NCI-H2196 treated with DMSO at 0.1 percent for 48 hours (cell line): Measurements from ENCODE around the gene FAM3C.
"Not testable (repeated sequence)": the region's sequence is repeated elsewhere in the genome, so short reads cannot be mapped to it uniquely, and the experiment has no call there.

Experiments used
- DNase-seq: peaks from one replicate; lab custom pipeline; 2025; ENCODE audit not compliant: unreplicated experiment; lab: John Stamatoyannopoulos, UW

The FAM3C gene, protein sequence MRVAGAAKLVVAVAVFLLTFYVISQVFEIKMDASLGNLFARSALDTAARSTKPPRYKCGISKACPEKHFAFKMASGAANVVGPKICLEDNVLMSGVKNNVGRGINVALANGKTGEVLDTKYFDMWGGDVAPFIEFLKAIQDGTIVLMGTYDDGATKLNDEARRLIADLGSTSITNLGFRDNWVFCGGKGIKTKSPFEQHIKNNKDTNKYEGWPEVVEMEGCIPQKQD

DNA sequence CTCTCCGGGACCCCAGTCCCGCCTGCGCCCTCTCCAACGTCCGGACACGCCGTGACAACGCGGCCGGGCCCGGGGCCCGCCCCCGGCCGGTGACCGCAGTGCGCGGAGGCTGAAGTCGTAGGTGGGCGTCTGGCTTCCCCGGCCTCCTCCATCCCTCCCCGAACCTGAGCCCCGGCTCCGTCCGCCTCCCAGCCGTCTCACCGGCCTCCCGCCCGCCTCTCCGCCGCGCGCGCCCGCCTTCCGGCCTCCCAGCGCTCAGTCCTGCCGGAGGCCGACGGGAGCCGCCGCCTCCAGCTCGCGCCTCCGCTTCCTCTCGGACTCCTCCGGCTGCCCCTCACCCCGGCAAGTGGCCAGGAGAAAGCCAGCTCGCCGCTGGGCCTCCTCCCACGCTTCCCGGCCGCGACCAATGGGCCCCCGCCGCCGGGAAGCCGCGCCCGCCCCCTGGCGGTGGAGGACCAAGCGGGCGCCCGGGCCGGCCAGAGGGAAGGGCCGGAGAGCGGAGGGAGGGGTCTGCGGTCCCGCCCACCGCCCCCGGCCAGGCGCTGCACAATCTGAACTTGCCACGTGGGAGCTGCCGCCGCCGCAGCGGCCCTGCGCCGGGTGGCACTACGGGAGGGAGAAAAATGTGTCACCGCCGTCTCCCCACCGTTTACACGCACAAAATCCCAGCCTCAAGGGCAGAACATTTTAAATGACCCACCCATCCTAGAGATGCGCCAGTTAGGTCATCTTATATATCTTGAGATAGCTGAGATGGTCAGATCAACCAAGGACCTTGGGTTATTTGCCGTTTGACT, at the start of gene FAM3C:
TSS of gene FAM3C (minus strand) at position 348 of the 797 bp plus-strand sequence. CDS start 13,339 bp downstream, outside the sequence.
- DNase-seq, result peak; percentile 91

DNA sequence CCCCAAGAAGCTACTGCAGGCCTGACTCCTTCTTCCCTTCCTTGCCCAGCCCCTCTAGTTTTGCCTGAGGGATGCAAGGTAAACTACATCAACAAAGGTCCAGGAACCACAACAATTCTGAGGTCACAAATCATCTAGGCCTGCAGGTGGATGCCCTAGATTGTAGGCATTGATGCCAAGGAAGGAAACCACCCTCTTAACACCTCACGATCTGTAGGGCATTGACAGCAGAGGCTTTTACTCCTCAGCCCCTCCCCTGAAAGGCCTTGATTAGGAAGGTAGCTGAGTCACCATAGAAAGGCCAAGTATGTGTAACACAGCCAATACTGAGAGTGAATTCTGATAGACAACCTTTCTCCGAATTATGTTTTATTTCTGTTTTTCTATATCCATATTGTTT, 46.7 kb upstream of the FAM3C start:
- DNase-seq, result no peak

DNA sequence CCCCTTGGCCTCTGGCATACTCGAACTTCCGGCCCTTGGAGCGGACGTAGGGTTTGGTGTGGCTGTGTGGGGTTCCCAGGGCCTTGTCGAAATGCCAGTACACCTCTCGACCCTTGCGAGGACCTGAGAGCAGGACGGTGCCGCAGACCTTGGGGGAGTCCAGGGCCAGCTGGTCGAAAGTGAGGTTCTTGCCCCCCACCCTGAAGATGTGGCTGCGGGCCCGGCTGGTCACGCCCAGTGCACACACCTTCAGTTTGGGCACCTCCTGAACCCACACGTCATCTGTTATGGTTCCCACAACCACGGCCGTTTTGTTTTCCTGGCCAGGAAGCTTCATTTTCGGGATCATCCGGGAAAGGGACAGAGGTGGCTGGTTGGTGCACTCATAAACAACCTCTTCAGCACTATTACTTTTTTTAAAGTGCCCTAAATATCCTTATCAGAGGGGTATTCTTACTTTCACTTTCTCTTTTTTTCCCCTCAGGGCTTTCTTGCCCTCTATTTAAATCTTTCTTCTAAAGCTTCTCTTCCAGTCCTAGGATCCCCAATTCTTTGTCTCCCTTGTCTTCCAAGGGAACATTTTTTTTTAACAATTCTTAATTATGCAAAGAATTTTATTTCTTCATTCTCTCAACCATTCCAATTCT, 44.9 kb upstream of the FAM3C start:
- no peak for DNase-seq

DNA sequence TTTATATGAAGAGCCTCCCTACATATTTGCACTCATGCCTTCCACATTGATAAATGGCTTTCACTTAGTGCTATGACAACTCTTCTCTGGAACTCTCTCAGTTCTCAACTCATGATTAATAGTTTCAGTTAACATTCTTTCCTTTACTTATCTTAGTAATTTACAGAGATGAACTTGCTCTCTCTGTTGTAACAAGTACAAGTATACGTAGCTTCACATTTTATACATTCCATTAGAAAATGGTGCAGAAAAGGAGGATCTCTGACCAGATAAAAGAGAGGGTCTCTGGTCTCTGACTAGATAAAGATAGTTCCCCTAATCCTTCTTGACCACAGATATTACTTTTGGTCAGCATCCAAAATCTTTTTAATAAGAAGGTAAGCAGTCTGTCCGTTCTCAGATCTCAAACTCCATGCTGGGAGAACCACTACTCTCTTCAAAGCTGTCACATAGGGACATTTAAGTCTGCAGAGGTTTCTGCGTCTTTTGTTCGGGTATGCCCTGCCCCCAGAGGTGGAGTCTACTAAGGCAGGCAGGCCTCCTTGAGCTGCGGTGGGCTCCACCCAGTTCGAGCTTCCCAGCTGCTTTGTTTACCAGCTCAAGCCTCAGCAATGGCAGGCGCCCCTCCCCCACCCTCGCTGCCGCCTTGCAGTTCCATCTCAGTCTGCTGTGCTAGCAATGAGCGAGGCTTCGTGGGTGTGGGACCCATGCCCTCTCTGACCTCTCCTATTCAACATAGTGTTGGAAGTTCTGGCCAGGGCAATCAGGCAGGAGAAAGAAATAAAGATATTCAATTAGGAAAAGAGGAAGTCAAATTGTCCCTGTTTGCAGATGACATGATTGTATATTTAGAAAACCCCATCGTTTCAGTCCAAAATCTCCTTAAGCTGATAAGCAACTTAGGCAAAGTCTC, 42.2 kb upstream of the FAM3C start:
- DNase-seq, result not testable (repeated sequence)

DNA sequence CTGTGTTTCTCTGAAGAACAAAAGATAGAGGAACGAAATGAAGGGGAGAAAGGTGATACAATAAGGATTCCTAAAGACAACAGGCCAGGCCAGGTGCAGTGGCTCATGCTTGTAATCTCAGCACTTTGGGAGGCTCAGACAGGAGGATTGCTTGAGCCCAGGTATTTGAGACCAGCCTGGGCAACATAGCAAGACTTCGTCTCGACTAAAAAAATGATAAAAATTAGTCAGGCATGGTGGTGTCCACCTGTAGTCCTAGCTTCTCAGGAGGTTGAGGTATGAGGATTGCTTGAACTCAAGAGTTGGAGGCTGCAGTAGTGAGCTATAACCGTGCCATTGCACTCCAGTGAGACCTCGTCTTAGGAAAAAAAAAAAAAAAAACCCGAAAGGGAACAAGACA, 41.4 kb upstream of the FAM3C start:
- no peak for DNase-seq

DNA sequence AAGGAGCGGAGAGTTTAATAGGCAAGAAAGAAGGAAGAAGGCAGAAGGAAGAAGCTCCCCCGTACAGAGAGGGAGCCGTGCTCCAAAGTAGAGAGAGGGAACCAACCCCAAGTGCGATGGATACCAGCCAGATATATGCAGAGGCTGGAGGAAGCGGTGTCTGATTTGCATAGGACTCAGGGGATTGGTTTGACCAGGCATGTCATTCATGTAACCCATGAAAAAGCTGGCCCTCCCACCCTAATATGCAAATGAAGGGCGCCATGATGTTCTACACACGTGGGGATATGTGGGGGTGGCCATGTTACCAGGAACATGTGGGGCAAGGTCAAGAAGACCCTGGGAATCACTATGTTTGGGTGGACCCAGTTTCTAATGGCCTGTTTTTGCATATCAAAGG, 40.6 kb upstream of the FAM3C start:
- DNase-seq, result no peak

DNA sequence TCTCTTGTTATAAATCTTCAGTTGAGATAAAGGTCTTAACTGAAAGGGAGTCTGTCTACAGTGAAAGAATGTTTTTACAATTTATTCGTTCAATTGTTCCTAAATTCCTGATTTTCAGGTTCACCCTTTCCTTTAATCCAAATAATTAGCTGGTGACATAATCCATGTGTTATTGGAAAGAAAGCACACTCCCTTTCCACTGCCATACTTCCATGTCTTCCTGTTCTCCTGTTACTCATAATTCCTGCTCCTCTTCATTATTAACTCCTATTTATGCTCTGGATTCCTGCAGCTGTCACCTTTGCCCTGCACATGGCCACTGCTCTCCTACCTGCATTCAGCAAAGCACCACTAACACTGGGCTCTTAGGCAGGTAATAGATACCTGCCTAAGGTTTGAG, 40.0 kb upstream of the FAM3C start:
- no peak for DNase-seq

DNA sequence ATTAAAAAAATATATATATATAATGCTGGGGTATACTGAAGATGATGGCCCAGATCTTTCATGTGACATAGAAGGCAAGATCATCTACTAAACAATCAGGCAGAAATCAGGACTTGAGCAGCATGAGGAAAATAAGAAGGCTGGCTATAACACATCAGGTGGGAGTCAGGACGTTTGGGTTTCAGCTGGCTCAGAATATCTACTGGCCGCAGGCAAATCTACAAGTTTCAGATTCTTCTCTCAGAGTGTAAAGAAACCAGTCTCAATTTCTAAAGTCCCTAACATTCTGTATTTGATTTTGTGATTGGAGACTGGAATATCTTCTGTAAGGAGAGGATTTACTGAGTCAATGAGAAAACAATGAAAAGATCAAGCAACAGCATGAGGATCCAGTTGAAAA, 37.7 kb upstream of the FAM3C start:
- DNase-seq, result no peak

DNA sequence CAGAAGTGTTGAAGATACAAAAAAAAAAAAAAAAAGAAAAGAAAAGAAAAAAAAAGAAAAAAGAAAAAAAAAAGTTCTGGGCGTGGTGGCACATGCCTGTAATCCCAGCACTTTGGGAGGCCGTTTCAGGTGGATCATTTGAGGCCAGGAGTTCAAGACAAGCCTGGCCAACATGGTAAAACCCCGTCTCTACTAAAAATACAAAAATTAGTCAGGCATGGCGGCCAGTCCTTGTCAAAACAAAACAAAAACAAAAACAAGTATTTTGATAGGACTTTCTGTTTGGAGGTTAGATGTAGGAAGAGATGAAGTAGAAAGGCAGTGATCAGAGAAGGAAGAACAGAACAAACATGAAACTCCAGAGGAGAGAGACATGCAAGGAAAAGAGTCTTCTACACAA, 36.4 kb upstream of the FAM3C start:
- not testable (repeated sequence) for DNase-seq

DNA sequence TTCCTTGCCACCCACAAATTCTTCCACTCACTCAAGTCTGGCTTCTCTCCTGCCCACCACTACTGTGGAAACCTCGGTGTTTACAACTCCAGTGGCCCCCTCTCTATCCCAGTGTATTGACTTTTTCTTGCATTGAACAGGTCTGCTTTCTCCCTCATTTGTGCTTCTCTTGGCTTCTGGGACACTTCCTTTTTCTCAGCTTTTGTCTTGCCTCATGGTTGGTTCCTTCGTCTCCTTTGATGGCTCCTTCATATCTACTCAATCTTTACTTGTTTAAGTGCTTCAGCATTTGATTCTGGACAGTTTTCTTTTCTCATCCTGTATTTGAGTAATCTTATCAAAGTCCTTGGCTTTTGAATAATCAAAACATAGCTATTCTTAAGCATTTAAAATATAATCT, 35.9 kb upstream of the FAM3C start:
- no peak for DNase-seq

DNA sequence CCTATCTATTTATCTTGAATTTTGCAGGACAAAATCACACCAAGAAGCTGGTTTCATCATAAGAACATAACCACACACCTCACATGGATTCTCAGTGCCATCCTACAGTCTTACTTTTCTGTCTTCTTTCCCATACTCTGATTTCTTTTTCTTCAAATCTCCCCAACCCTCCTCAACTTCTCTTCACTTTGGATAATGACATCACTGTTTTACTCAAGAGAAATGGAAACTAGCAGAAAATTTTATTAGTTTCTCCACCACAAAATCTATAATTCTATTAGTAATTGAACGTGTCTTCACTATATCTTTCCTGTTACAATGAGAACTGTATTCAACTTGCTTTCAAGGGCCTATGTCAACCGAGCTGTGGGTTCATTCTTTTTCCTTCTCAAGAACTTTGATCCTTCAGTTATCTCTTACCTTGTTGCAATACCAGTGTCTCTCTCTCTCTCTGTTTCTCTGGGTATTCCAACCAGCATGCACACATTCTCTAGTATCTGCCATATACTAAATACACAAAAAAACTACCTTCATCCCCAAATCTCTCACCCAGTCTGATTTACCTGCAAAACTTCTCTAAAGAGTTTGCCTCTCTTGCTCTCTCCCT, 35.4 kb upstream of the FAM3C start:
- no peak for DNase-seq

DNA sequence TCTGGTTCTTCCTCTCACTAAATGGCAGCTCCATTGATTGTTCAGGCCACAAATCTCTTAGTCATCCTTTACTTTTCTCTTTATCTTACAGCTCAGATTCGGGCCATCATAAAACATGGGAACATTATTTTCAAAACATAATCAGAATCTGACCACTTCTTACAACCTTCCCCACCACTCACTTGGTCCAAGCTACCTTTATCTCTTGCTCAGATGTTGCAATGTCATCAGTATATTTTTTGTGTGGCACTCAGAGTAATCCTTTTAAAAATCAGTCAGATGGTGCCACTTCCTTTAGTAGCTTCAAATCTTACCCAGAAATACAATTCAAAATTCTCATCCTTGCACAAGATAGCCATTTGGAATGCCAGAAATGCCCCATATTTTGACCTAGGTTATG, 34.5 kb upstream of the FAM3C start:
- DNase-seq, result no peak

DNA sequence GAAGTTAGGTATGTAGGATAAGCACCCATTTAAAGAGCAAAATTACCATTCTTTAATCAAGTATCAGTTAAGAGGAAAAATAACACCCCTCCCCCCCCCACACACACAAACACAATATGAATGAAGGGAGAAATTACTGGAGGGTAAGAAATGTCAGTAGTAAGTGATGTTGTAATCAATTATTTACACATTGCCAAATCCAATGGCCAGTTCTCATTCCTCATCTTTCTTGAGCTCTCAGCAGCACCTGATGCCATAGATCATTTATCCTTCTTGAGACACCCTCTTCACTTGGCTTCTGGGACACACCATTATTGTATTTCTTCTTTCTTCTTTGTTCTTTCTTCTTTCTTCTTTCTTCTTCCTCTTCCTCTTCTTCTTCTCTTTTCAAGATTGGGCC, 33.7 kb upstream of the FAM3C start:
- DNase-seq, result no peak

DNA sequence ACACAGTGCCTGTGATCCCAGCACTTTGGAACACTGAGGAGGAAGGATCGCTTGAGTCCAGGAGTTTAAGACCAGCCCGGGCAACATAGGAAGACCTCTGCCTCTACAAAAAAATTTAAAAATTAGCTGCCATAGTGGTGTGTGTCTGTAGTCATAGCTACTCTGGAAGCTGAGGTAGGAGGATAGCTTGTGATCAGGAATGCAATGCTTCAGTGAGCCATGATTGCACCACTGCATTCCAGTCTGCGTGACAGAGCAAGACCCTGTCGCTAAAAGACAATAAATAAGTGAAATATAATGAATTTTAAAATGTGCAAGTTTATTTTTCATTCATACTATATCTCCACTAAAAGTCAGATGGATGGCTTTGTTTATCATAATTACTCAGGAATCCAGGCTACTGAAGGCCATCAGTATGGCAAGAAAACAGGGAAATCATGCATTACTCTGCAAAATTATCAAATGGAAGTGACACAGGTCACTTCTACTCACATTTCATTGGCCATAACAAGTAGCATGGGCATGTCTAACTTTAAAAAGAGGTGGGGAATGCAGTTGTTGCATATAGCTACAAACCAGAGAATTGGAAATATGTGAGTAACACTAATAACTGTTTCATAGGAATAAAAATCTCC, 32.9 kb upstream of the FAM3C start:
- no peak for DNase-seq

DNA sequence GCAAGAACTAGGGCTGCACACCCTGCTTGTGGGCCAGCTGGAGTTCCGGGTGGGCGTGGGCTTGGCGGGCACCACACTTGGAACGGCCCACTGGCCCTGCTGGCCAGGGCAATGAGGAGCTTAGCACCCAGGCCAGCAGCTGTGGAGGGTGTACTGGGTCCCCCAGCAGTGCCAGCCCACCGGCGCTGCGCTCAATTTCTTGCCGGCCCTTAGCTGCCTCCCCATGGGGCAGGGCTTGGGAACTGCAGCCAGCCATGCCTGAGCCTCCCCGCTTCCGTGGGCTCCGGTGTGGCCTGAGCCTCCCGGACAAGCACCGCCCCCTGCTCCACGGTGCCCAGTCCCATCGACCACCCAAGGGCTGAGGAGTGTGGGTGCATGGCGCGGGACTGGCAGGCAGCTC, 25.6 kb upstream of the FAM3C start:
- DNase-seq, result not testable (repeated sequence)

DNA sequence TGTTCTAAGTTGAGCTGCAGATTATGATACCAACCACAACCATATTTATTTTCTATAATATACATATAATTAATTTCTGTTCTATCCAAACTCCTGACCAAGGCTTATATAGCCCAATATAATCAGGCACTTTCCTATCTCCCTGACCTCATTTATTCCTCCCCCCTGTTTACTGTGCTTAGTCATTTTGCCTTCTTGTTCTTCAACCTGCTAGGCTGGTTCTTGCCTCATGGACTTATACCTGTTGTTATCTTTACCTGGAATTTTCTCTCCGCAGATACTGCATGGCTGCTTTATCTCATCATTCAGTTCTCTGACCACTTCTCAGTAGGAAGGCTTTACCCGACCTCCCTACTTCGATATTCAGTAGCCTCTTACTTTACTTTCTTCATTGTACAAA, 24.9 kb upstream of the FAM3C start:
- no peak for DNase-seq

DNA sequence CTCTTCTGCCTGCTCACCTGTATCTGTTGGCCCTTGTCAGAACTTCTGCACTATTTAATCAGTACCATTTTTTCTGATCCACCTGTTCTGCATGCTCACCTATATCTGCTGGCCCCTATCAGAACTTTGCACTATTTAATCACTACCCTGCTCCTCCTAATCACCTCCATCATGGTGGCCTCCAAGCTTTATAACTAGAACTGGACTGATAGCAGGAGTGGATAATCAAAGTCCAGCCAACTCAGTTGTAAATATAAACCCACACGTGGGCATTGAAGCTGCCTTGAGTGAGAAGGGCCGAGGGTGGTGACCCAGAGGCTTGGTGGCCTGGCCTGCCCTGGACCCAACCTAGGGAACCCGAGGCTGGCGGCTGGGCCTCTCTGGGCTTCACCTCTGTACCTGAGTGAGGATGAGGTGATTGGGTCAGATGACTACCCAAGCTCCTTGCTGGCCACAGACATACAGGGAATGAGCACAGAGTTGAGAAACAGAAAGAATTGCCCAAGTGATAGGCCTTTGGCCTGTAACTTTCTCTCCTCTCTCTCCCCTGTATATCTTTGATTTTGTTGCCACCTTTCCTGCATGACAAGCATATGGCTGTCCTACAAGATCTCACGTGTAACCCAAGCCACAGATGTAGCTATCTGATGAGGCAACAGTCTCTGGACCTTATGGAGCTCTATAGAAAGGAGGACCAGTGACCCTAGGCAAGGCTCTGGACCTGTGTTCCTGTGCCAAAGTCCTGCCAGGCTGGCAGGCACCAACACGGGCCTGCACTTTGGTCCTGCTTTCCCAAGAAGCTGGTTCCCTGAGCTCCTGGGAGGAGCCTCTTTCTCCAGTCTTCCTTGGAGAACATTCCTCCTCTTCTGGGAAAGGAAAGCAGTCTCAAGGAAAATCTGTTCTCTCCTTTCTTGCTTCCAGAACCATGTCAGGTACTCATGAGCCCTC, 23.4 kb upstream of the FAM3C start:
- DNase-seq, result no peak

DNA sequence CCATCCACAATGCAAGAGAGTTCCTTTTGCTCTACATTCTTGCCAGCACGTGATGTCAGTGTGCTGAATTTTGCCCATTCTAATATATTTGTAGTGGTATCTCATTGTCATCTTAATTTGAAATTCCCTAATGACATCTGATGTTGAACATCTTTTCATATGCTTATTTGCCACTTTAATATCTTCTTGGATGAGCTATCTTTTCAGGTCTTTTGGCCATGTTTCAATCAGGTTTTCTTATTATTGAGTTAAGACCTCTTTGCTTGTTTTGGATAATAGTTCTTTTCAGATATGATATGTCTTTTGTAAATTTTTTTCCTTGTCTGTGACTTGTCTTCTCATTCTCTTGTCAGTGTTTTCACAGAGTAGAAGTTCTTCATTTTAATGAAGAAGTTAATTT, 20.4 kb upstream of the FAM3C start:
- no peak for DNase-seq

DNA sequence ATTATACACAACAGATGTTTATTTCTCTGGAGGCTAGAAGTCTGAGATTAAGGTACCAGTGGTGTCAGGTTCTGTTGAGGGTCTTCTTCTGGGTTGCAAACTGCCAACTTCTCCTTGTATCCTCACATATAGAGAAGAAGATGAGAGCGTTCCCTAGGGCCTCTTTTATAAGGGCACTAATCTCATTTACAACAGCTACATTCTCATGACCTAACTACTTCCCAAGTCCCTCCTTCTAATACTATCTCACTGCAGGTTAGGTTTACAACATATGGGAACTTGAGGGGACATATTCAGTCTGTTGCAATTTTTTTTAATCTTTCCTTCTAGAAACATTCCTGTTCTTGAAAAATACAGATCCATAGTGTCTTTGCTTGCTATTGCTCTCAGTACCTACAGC, 18.3 kb upstream of the FAM3C start:
- no peak for DNase-seq
